HG03571 (cell line): ENCODE measurements around the gene CNTNAP3B.
"Not testable (repeated sequence)": the region's sequence is repeated elsewhere in the genome, so short reads cannot be mapped to it uniquely, and the experiment has no call there.

Experiments used
- ATAC-seq: cut with Tn5 transposase; IDR thresholded peaks from one replicate; pipeline ENCODE4 v1.9.1; 2021; ENCODE audit not compliant: unreplicated experiment

The CNTNAP3B gene

GRCh38 chr9:41977965-41978600, 151.1 kb downstream of the CNTNAP3B start:
- ATAC-seq: not testable (repeated sequence)

- ATAC-seq: not testable (repeated sequence)
Measured at GRCh38 chr9:41974906-41975305, 154.3 kb downstream of the CNTNAP3B start.

GRCh38 chr9:41953007-41953406, 176.2 kb downstream of the CNTNAP3B start:
- not testable (repeated sequence) for ATAC-seq

GRCh38 chr9:41941738-41942137, 187.5 kb downstream of the CNTNAP3B start:
- ATAC-seq: not testable (repeated sequence)

- ATAC-seq: not testable (repeated sequence)
Measured at GRCh38 chr9:41938143-41938542, 191.1 kb downstream of the CNTNAP3B start.

GRCh38 chr9:41935727-41936126, 193.5 kb downstream of the CNTNAP3B start:
- not testable (repeated sequence) for ATAC-seq

GRCh38 chr9:41929172-41929571, 200.1 kb downstream of the CNTNAP3B start:
- not testable (repeated sequence) for ATAC-seq

GRCh38 chr9:41917374-41917773, 211.9 kb downstream of the CNTNAP3B start:
- ATAC-seq: not testable (repeated sequence)

GRCh38 chr9:41905488-41905887, 223.7 kb downstream of the CNTNAP3B start:
- not testable (repeated sequence) for ATAC-seq

- not testable (repeated sequence) for ATAC-seq
Measured at GRCh38 chr9:41902762-41903161, 226.5 kb downstream of the CNTNAP3B start.

GRCh38 chr9:41898720-41899343, 230.4 kb downstream of the CNTNAP3B start:
- not testable (repeated sequence) for ATAC-seq

- ATAC-seq: not testable (repeated sequence)
Measured at GRCh38 chr9:41874557-41874956, 254.7 kb downstream of the CNTNAP3B start.

- ATAC-seq: not testable (repeated sequence)
Measured at GRCh38 chr9:41855422-41855821, 273.8 kb downstream of the CNTNAP3B start.

- not testable (repeated sequence) for ATAC-seq
Measured at GRCh38 chr9:41851848-41852740, 277.1 kb downstream of the CNTNAP3B start.

GRCh38 chr9:41847829-41848228, 281.4 kb downstream of the CNTNAP3B start:
- not testable (repeated sequence) for ATAC-seq
